Muscle layer of duodenum (tissue), 2 donors: Measurements from ENCODE around the gene GRIFIN.

Source experiments
- H3K27ac ChIP-seq: one replicate; pipeline ENCODE4 v1.7.0; 2013; ENCODE audit warnings: mild to moderate bottlenecking, low read length
- H3K27me3 ChIP-seq: one replicate; pipeline ENCODE4 v1.7.0; 2013; ENCODE audit warnings: low read depth, mild to moderate bottlenecking, control low read depth, low read length
- H3K36me3 ChIP-seq, 2 donors: one replicate each; pipeline ENCODE4 v1.7.0; 2013; ENCODE audit warnings: low read length in 2 of 2, control low read depth in 1 of 2, mild to moderate bottlenecking in 1 of 2; ENCODE audit not compliant: insufficient read depth in 2 of 2, control insufficient read depth in 1 of 2
- H3K4me1 ChIP-seq, 2 donors: one replicate each; pipeline ENCODE4 v1.7.0; 2013; ENCODE audit warnings: low read length in 2 of 2, mild to moderate bottlenecking in 2 of 2, control low read depth in 1 of 2, moderate library complexity in 1 of 2; ENCODE audit not compliant: insufficient read depth in 2 of 2, control insufficient read depth in 1 of 2
- H3K4me3 ChIP-seq, 2 donors: one replicate each; pipeline ENCODE4 v1.7.0; 2013; ENCODE audit warnings: low read length in 2 of 2, low read depth in 1 of 2, mild to moderate bottlenecking in 1 of 2
- H3K9me3 ChIP-seq, 2 donors: one replicate each; pipeline ENCODE4 v1.7.0; 2013; ENCODE audit warnings: low read length in 2 of 2, control low read depth in 1 of 2, mild to moderate bottlenecking in 1 of 2; ENCODE audit not compliant: control insufficient read depth in 1 of 2
- donor health status: healthy.

The GRIFIN gene

GRCh38 chr7:2495418-2496299 lies 19.5 kb upstream of the GRIFIN start:
- H3K4me1 ChIP-seq = peaks cover 0 to 12% of the 10 kb centered on the region in 2 donors
- no peak overlapping the region for H3K27ac ChIP-seq
- H3K27me3 ChIP-seq = no peaks in the 10 kb centered on the region
- no peak overlapping the region for H3K4me3 ChIP-seq
- H3K9me3 ChIP-seq = no peaks in the 10 kb centered on the region
- no peaks in the 10 kb centered on the region for H3K36me3 ChIP-seq

DNA sequence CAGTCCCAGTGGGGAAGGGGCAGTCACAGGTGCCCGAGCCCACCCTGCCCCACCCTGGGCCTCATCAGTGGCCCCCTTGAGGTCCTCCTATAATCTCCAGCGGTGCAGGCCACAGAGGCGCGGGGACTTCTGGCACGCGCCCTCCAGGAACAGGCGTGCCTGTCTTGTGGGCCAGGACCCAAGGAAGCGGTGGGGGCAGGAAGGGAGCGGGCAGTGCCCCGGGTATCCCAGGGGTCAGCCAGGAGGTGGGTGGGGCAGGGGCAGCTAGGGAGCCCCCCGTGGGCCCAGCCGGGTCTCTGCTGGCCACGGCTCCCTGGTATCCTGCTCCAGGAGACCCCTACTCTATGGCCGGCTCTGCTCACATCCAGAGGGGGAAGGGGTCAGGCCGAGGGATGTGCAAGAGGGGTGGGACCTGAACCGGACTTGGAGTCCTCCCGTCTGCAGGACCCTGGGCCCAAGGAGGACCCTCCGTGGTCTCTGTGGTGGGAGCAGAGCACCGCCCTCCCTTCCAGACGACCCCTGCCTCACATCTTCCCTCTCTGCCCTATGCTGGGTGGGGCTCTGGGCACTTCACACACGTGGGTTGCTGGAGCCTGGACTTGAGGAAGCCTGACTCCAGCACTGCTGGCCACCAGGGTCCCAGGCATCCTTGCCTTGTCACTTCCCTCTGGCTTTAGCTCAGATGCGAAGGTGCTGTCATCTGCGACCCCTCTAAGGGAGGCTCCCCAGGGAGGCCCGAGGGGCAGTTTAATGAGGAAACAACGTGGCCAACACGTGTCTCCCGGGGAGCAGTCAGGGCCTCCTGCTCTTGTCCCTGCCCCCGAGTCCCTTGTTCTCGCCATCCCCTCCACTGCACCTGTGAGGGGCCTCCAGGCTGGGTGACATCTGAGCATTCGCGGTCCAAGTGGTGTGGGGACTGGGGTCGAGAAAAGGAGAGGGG lies 18.3 kb upstream of the GRIFIN start:
- Histone ChIP-seq H3K4me3 (no peak overlapping the region), H3K36me3 (no peaks in the 10 kb centered on the region), H3K27me3 (no peaks in the 10 kb centered on the region), H3K4me1 (peaks cover 0 to 19% of the 10 kb centered on the region in 2 donors), H3K9me3 (no peaks in the 10 kb centered on the region), H3K27ac (no peak overlapping the region)

DNA sequence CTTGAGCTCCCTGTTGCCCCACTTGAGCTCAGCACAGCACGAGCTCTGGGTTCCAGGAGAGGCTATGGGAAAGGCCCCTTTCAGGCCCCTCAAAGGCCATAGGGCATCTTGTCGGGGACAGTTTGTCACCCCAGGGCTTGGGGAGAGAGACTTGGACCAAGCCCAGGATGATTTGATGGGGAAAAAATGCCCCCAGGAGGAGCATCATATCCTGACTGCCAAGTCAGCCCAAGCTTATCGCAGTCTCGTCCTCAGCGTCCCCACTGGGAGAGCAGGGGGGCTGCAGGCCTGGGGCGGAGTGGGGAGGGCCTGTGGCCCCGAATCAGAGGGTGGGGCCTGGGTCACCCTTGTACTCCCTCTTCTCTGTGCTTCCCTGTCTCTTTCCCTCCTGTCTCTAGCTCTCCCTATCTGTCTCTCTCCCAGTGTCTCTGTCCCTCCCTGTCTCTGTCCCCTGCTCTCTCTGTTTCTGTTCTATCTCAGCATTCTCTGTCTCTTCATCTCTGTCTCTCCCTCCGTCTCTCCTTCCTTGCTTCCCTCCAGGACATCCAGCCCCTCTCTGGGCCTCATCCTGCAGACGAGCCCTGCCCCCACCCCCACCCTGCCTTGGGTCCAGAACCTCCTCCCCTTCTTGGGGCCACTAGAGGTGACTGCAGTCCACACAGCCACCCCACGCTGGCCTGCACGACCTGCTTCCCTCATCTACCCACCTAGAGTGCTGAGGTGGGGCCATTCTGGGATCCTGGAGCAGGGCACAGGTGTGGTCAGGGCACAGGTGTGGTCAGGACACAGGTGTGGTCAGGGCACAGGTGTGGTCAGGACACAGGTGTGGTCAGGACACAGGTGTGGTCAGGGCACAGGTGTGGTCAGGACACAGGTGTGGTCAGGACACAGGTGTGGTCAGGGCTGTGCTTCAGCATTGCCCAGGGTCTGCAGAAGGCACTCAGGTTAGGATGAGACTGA lies 17.3 kb upstream of the GRIFIN start:
- H3K27ac ChIP-seq = no peak overlapping the region
- H3K36me3 ChIP-seq = no peaks in the 10 kb centered on the region
- peaks cover 0 to 27% of the 10 kb centered on the region in 2 donors for H3K4me1 ChIP-seq
- H3K4me3 ChIP-seq = no peak overlapping the region
- H3K9me3 ChIP-seq = no peaks in the 10 kb centered on the region
- H3K27me3 ChIP-seq = no peaks in the 10 kb centered on the region

- Histone ChIP-seq H3K9me3 (no peaks in the 10 kb centered on the region), H3K27me3 (no peaks in the 10 kb centered on the region), H3K36me3 (no peaks in the 10 kb centered on the region), H3K4me1 (peaks cover 0 to 41% of the 10 kb centered on the region in 2 donors), H3K27ac (no peak overlapping the region), H3K4me3 (no peak overlapping the region)
Observed at GRCh38 chr7:2492038-2492437, 15.8 kb upstream of the GRIFIN start.

DNA sequence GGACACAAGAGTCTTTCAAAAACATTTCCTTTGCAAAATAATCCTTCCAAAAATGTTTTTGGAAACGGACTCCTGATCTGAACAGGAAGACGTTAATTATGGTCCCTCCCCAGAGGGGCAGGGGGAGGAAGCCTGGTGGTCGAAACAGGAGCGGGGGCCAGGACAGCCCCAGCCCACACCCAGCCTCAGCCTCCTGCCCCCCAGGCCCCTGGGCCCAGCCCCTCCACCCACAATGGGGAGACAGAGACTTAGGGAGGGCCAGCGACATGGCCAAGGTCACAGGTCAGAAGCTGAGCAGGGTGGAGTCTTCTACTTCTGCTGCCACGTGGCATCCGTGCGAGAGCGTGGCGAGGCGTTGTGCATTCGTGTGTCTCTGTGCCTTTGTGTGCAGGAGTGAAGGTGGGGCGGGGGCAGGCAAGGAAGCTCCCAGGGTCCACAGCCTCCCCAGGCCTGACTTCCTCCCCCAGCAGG lies 14.0 kb upstream of the GRIFIN start:
- H3K27me3 ChIP-seq = no peaks in the 10 kb centered on the region
- H3K9me3 ChIP-seq = no peaks in the 10 kb centered on the region
- H3K4me1 ChIP-seq = peaks cover 0 to 42% of the 10 kb centered on the region in 2 donors
- H3K4me3 ChIP-seq = no peak overlapping the region
- no peak overlapping the region for H3K27ac ChIP-seq
- no peaks in the 10 kb centered on the region for H3K36me3 ChIP-seq

DNA sequence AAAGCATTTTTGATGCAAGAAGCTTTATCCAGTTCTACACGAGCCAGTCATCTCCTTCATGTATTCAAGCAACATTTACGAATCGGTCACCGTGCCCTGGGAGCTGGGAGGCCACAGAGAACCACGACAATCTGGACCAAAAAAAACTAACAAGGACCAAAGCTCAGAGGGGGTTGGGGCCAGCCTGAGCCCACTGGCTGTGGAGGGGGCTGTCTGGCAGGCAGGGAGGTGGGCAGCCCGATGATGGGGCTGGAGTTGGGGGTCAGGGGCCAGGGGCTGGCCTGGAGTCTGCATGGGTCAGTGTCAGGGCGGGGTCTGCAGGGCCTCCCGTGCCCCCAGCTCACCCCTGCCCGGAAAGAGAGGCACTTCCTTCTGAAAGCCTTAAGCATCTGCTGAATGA lies 12.5 kb upstream of the GRIFIN start:
- Histone ChIP-seq H3K36me3 (no peaks in the 10 kb centered on the region), H3K9me3 (no peaks in the 10 kb centered on the region), H3K27ac (no peak overlapping the region), H3K4me3 (no peak overlapping the region), H3K27me3 (no peaks in the 10 kb centered on the region), H3K4me1 (peaks cover 0 to 35% of the 10 kb centered on the region in 2 donors)

GRCh38 chr7:2488272-2488645 lies 12.1 kb upstream of the GRIFIN start:
- no peaks in the 10 kb centered on the region for H3K27me3 ChIP-seq
- peaks cover 0 to 31% of the 10 kb centered on the region in 2 donors for H3K4me1 ChIP-seq
- H3K4me3 ChIP-seq = no peak overlapping the region
- H3K27ac ChIP-seq = no peak overlapping the region
- peaks cover 0 to 3% of the 10 kb centered on the region in 2 donors for H3K9me3 ChIP-seq
- no peaks in the 10 kb centered on the region for H3K36me3 ChIP-seq

- H3K27ac ChIP-seq = no peak overlapping the region
- H3K4me3 ChIP-seq = no peak overlapping the region
- no peaks in the 10 kb centered on the region for H3K36me3 ChIP-seq
- H3K4me1 ChIP-seq = peaks cover 0 to 29% of the 10 kb centered on the region in 2 donors
- peaks cover 0 to 8% of the 10 kb centered on the region in 2 donors for H3K9me3 ChIP-seq
- H3K27me3 ChIP-seq = no peaks in the 10 kb centered on the region
Observed at GRCh38 chr7:2487586-2488271, 11.5 kb upstream of the GRIFIN start.

DNA sequence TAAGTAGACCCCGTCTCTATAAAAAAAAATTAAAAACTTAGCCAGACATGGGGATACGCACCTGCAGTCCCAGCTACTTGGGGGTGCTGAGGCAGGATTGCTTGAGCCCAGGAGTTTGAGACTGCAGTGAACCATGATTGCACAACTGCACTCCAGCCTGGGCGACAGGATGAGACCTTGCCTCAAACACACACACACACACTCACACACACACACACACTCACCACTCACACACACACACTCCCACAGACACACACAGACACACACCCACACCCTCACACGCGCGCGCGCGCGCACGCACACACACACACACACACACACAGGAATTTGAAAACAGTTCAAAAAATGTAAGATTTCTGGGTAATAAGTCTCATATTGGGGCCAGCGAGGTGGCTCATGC lies 8.7 kb upstream of the GRIFIN start:
- Histone ChIP-seq H3K4me3 (no peak overlapping the region), H3K27ac (no peak overlapping the region), H3K9me3 (peaks cover 0 to 12% of the 10 kb centered on the region in 2 donors), H3K36me3 (no peaks in the 10 kb centered on the region), H3K27me3 (no peaks in the 10 kb centered on the region), H3K4me1 (peaks cover 0 to 26% of the 10 kb centered on the region in 2 donors)

DNA sequence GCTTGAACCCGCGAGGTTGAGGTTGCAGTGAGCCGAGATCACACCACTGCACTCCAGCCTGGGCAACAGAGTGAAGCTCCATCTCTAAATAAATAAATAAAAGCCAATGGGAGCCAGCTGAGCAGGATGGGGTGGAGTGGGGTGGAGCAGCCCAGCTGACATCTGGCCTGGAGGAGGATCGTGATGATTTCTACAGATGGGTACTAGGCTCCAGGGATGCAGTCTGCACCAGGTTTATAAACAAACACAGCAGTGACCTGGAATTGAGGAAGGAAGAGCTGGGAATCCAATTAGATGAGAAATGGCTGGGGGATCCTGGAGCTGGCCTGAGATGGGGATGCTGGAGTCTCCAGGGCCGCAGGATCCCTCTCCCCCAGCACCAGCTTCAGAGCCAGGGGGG lies 7.3 kb upstream of the GRIFIN start:
- Histone ChIP-seq H3K4me3 (no peak overlapping the region), H3K27me3 (no peaks in the 10 kb centered on the region), H3K4me1 (peaks cover 0 to 24% of the 10 kb centered on the region in 2 donors), H3K9me3 (peaks cover 0 to 12% of the 10 kb centered on the region in 2 donors), H3K36me3 (no peaks in the 10 kb centered on the region), H3K27ac (no peak overlapping the region)
